Parathyroid adenoma (tissue), 2 donors: ENCODE results near the gene PSENEN.

Source experiments
- H2AFZ ChIP-seq: fragments of 300-600 bp; sonication (generic); one replicate; pipeline ENCODE4 v1.7.0; 2017; ENCODE audit warnings: antibody characterized with exemption, mild to moderate bottlenecking
- H3K27ac ChIP-seq: fragments of 300-600 bp; sonication (generic); one replicate; pipeline ENCODE4 v1.7.0; 2017
- H3K27me3 ChIP-seq: fragments of 300-600 bp; sonication (generic); one replicate; pipeline ENCODE4 v1.7.0; 2017; ENCODE audit warnings: low read length; ENCODE audit not compliant: control insufficient read depth, insufficient read depth
- H3K36me3 ChIP-seq: fragments of 300-600 bp; sonication (generic); one replicate; pipeline ENCODE4 v1.7.0; 2017; ENCODE audit warnings: low read length; ENCODE audit not compliant: control insufficient read depth, insufficient read depth
- H3K4me1 ChIP-seq: fragments of 300-600 bp; sonication (generic); one replicate; pipeline ENCODE4 v1.7.0; 2017; ENCODE audit warnings: control low read depth
- H3K4me2 ChIP-seq: fragments of 300-600 bp; sonication (generic); one replicate; pipeline ENCODE4 v1.7.0; 2017; ENCODE audit warnings: low read length
- H3K4me3 ChIP-seq: fragments of 300-600 bp; sonication (generic); one replicate; pipeline ENCODE4 v1.7.0; 2017; ENCODE audit warnings: low read depth, low read length
- H3K79me2 ChIP-seq: fragments of 300-600 bp; sonication (generic); one replicate; pipeline ENCODE4 v1.7.0; 2017; ENCODE audit warnings: control low read depth
- H3K9ac ChIP-seq: fragments of 300-600 bp; sonication (generic); one replicate; pipeline ENCODE4 v1.7.0; 2017; ENCODE audit warnings: mild to moderate bottlenecking
- H3K9me3 ChIP-seq: fragments of 300-600 bp; sonication (generic); one replicate; pipeline ENCODE4 v1.7.0; 2017; ENCODE audit warnings: low read length; ENCODE audit not compliant: control insufficient read depth
- CTCF ChIP-seq: fragments of 300-600 bp; sonication (generic); IDR thresholded peaks from one replicate; pipeline ENCODE4 v1.7.0; 2017; ENCODE audit warnings: antibody characterized with exemption, mild to moderate bottlenecking
- donor health status: primary hyperparathyroidism.

The PSENEN gene

GRCh38 chr19:35712567-35713505 lies 32.6 kb upstream of the PSENEN start:
- no peak overlapping the region for H3K9ac ChIP-seq
- no peak overlapping the region for H3K4me2 ChIP-seq
- H3K27me3 ChIP-seq = no peaks in the 10 kb centered on the region
- TF ChIP-seq CTCF = no peak
- no peak overlapping the region for H3K4me3 ChIP-seq
- peaks cover 7% of the 10 kb centered on the region for H3K4me1 ChIP-seq
- no peak overlapping the region for H3K27ac ChIP-seq
- no peak overlapping the region for H2AFZ ChIP-seq
- no peaks in the 10 kb centered on the region for H3K36me3 ChIP-seq
- no peaks in the 10 kb centered on the region for H3K79me2 ChIP-seq
- no peaks in the 10 kb centered on the region for H3K9me3 ChIP-seq

GRCh38 chr19:35713506-35713850 lies 32.0 kb upstream of the PSENEN start:
- H3K4me2 ChIP-seq = no peak overlapping the region
- H3K9me3 ChIP-seq = no peaks in the 10 kb centered on the region
- TF ChIP-seq CTCF = no peak
- no peaks in the 10 kb centered on the region for H3K27me3 ChIP-seq
- H3K79me2 ChIP-seq = no peaks in the 10 kb centered on the region
- H3K9ac ChIP-seq = no peak overlapping the region
- no peak overlapping the region for H3K27ac ChIP-seq
- peaks cover 7% of the 10 kb centered on the region for H3K4me1 ChIP-seq
- H3K4me3 ChIP-seq = no peak overlapping the region
- H2AFZ ChIP-seq = no peak overlapping the region
- no peaks in the 10 kb centered on the region for H3K36me3 ChIP-seq

- H3K27ac ChIP-seq = no peak overlapping the region
- no peak overlapping the region for H3K4me2 ChIP-seq
- H3K79me2 ChIP-seq = peaks cover 2% of the 10 kb centered on the region
- no peak overlapping the region for H3K4me3 ChIP-seq
- no peaks in the 10 kb centered on the region for H3K9me3 ChIP-seq
- H3K4me1 ChIP-seq = peaks cover 7% of the 10 kb centered on the region
- TF ChIP-seq CTCF = no peak
- no peak overlapping the region for H3K9ac ChIP-seq
- no peaks in the 10 kb centered on the region for H3K27me3 ChIP-seq
- no peaks in the 10 kb centered on the region for H3K36me3 ChIP-seq
- H2AFZ ChIP-seq = no peak overlapping the region
Measured at GRCh38 chr19:35713904-35714495, 31.5 kb upstream of the PSENEN start.

GRCh38 chr19:35714601-35715354 lies 30.7 kb upstream of the PSENEN start:
- Histone ChIP-seq H3K27me3 (no peaks in the 10 kb centered on the region), H3K4me3 (no peak overlapping the region), H3K4me2 (no peak overlapping the region), H3K9me3 (no peaks in the 10 kb centered on the region), H3K79me2 (peaks cover 9% of the 10 kb centered on the region), H3K27ac (no peak overlapping the region), H3K9ac (no peak overlapping the region), H3K4me1 (peaks cover 7% of the 10 kb centered on the region), H3K36me3 (no peaks in the 10 kb centered on the region), H2AFZ (no peak overlapping the region)
- TF ChIP-seq CTCF = no peak
